ENCODE measurements around the gene AKR1B15. TPM values are rescaled to one million over a fixed set of nuclear protein-coding genes. Genes with fewer than 3 reads are reported as not detected.

Gene AKR1B15
- total RNA-seq, 1 experiment from 2014 or later, result not detected

DNA sequence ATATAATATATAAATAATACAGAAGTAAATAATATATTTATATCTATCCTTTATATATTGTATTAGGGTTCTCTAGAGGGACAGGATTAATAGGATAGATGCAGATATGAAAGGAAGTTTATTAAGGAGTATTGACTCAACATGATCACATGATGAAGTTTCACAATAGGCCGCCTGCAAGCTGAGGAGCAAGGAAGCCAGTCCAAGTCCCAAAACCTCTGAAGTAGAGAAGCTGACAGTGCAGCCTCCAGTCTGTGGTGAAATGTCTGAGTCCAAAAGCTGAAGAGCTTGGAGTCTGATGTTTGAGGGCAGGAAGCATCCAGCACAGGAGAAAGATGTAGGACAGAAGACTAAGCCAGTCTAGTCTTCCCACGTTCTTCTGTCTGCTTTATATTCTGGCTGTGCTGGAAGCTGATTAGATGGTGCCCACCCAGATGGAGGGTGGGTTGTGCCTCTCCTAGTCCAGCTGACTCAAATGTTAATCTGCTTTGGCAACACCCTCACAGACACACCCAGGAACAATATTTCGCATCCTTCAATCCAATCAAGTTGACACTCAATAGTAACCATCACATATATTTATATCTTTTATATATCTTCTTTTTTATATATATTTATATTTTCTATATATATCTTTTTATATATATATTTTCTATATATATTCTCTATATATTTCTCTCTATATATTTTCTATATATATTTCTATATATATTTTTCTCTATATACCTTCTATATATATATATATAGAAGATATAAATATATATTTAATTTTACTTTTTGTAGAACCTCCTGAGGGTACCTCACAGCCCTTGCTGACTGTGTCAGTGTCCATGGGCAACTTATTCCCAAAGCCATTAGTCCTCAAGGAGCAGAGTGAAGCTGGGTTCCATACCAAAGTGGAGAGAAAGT is 46.2 kb upstream of the AKR1B15 start:
- H3K4me1 ChIP-seq (ENCODE audit: insufficient read depth, low read length, poor library complexity, severe bottlenecking), result no peaks in the 10 kb centered on the region
- no peak overlapping the region for H3K27ac ChIP-seq (ENCODE audit: low read depth, low read length, poor library complexity, severe bottlenecking)
- TF ChIP-seq, protein P1, sequence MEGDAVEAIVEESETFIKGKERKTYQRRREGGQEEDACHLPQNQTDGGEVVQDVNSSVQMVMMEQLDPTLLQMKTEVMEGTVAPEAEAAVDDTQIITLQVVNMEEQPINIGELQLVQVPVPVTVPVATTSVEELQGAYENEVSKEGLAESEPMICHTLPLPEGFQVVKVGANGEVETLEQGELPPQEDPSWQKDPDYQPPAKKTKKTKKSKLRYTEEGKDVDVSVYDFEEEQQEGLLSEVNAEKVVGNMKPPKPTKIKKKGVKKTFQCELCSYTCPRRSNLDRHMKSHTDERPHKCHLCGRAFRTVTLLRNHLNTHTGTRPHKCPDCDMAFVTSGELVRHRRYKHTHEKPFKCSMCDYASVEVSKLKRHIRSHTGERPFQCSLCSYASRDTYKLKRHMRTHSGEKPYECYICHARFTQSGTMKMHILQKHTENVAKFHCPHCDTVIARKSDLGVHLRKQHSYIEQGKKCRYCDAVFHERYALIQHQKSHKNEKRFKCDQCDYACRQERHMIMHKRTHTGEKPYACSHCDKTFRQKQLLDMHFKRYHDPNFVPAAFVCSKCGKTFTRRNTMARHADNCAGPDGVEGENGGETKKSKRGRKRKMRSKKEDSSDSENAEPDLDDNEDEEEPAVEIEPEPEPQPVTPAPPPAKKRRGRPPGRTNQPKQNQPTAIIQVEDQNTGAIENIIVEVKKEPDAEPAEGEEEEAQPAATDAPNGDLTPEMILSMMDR (conservative IDR thresholded peaks at IDR 0.05; ENCODE audit: low read depth, low read length), result no peak
- no peak for TF ChIP-seq EZH2 (IDR thresholded peaks at IDR 0.05; ENCODE audit: borderline replicate concordance, low read depth, low read length, poor library complexity, severe bottlenecking)
- H3K36me3 ChIP-seq (ENCODE audit: insufficient read depth, low read length, poor library complexity, severe bottlenecking), result no peaks in the 10 kb centered on the region
- BruUV-seq (replicated peaks), result no TSS peak
- no peaks in the 10 kb centered on the region for H3K9me3 ChIP-seq (ENCODE audit: low read depth, low read length, poor library complexity, severe bottlenecking)
- no peak overlapping the region for H3K4me3 ChIP-seq (ENCODE audit: low read depth, low read length, poor library complexity, severe bottlenecking)
- ChIA-PET CTCF (no interaction called here), POLR2A (ENCODE audit: low non-redundant PET) (no interaction called here)
- intact Hi-C loops (cut with micrococcal nuclease; ENCODE audit: unreplicated experiment), result no loop called here
- no peak for DNase-seq (ENCODE audit: low spot score)
- peaks cover 6% of the 10 kb centered on the region for H3K27me3 ChIP-seq (replicated peaks; ENCODE audit: insufficient read depth, low read depth, low read length, poor library complexity)

DNA sequence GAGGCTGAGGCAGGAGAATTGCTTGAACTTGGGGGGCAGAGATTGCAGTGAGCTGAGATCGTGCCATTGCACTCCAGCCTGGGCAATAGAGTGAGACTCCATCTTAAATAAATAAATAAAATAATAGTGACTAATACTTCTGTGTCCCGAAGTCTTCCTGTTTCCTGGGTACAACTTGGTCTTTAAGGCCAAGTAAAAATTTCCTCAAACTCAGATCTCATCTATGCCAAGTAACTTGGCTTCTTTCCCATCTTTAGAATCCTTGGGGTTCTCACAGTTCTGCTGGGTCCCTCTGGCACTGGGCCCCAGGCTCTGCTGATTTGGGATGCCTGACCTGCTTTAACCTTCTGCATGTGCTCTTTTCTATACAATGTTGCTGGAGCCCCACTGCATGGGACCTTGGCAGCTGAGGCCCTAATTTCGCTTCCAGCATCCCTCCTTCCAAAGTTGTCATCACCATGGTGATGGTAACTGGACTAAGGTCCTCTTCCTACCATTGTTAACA is 44.2 kb upstream of the AKR1B15 start:
- no peak overlapping the region for H3K27ac ChIP-seq (ENCODE audit: low read depth, low read length, poor library complexity, severe bottlenecking)
- no peaks in the 10 kb centered on the region for H3K4me1 ChIP-seq (ENCODE audit: insufficient read depth, low read length, poor library complexity, severe bottlenecking)
- no peaks in the 10 kb centered on the region for H3K36me3 ChIP-seq (ENCODE audit: insufficient read depth, low read length, poor library complexity, severe bottlenecking)
- peaks cover 6% of the 10 kb centered on the region for H3K27me3 ChIP-seq (replicated peaks; ENCODE audit: insufficient read depth, low read depth, low read length, poor library complexity)
- no peak for DNase-seq (ENCODE audit: low spot score)
- TF ChIP-seq, protein P1 (conservative IDR thresholded peaks at IDR 0.05; ENCODE audit: low read depth, low read length), result no peak
- no peak for TF ChIP-seq EZH2 (IDR thresholded peaks at IDR 0.05; ENCODE audit: borderline replicate concordance, low read depth, low read length, poor library complexity, severe bottlenecking)
- BruUV-seq (replicated peaks), result no TSS peak
- ChIA-PET CTCF (no interaction called here), POLR2A (ENCODE audit: low non-redundant PET) (no interaction called here)
- intact Hi-C loops (cut with micrococcal nuclease; ENCODE audit: unreplicated experiment), result no loop called here
- H3K4me3 ChIP-seq (ENCODE audit: low read depth, low read length, poor library complexity, severe bottlenecking), result no peak overlapping the region
- no peaks in the 10 kb centered on the region for H3K9me3 ChIP-seq (ENCODE audit: low read depth, low read length, poor library complexity, severe bottlenecking)

DNA sequence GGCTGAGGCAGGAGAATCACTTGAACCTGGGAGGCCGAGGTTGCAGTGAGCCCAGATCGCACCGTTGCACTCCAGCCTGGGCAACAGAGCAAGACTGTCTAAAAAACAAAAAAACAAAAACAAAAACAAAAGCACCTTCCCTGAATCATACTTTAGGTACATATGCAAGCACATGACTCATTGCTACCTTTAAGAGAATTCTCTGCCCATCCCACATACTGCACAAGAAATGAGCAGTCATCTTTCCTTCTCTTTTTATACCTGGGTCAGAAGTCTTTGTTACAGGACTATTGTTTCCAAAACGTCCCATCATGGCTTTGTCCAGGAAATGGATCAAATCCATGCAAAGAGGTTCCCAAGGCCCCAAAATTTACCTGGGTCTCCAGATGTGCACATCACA is 43.1 kb upstream of the AKR1B15 start:
- TF ChIP-seq, protein P1 (conservative IDR thresholded peaks at IDR 0.05; ENCODE audit: low read depth, low read length), result no peak
- no peak for TF ChIP-seq EZH2 (IDR thresholded peaks at IDR 0.05; ENCODE audit: borderline replicate concordance, low read depth, low read length, poor library complexity, severe bottlenecking)
- Histone ChIP-seq H3K9me3 (ENCODE audit: low read depth, low read length, poor library complexity, severe bottlenecking) (no peaks in the 10 kb centered on the region), H3K4me3 (ENCODE audit: low read depth, low read length, poor library complexity, severe bottlenecking) (no peak overlapping the region), H3K4me1 (ENCODE audit: insufficient read depth, low read length, poor library complexity, severe bottlenecking) (no peaks in the 10 kb centered on the region), H3K27me3 (replicated peaks; ENCODE audit: insufficient read depth, low read depth, low read length, poor library complexity) (peaks cover 3% of the 10 kb centered on the region), H3K27ac (ENCODE audit: low read depth, low read length, poor library complexity, severe bottlenecking) (no peak overlapping the region), H3K36me3 (ENCODE audit: insufficient read depth, low read length, poor library complexity, severe bottlenecking) (no peaks in the 10 kb centered on the region)
- intact Hi-C loops (cut with micrococcal nuclease; ENCODE audit: unreplicated experiment), result no loop called here
- ChIA-PET POLR2A (ENCODE audit: low non-redundant PET) (no interaction called here), CTCF (no interaction called here)
- no TSS peak for BruUV-seq (replicated peaks)
- DNase-seq (ENCODE audit: low spot score), result no peak

Measured in A673 (cell line).